ENCODE results near the gene MEX3A.
A peak's percentile ranks its signal among the peaks of the same experiment; 100 is the strongest.

Gene MEX3A

GRCh38 chr1:156081917-156082308, 352 bp downstream of the MEX3A start:
- TF ChIP-seq EZH2 (optimal IDR thresholded peaks at IDR 0.05; ENCODE audit: low read depth, low read length) = no peak
- TF ChIP-seq CTCF (IDR thresholded peaks at IDR 0.05; ENCODE audit: low read length) = no peak
- TF ChIP-seq EZH2phosphoT487 (IDR thresholded peaks at IDR 0.05; ENCODE audit: low read length) = no peak
- H3F3A ChIP-seq (ENCODE audit: insufficient read depth, low read length) = no peaks in the 10 kb centered on the region
- peaks cover 5% of the 10 kb centered on the region for H3K4me1 ChIP-seq (ENCODE audit: low read length)
- H3K79me2 ChIP-seq (ENCODE audit: low read length) = no peaks in the 10 kb centered on the region
- H3K27ac ChIP-seq (ENCODE audit: low read length) = no peak overlapping the region
- DNase-seq = no peak
- no peaks in the 10 kb centered on the region for H3K9me2 ChIP-seq (replicated peaks; ENCODE audit: insufficient read depth, low read length)
- H3K27me3 ChIP-seq (replicated peaks; ENCODE audit: insufficient read depth, low read length) = peaks cover 54% of the 10 kb centered on the region
- no peaks in the 10 kb centered on the region for H4K20me1 ChIP-seq (ENCODE audit: insufficient read depth, low read length)
- H3K4me2 ChIP-seq (ENCODE audit: low read depth, low read length) = peak overlapping the region; percentile 99
- H3K9ac ChIP-seq (ENCODE audit: low read length) = peak overlapping the region; percentile 31; the same call in 1 of the 2 replicates
- H3K4me3 ChIP-seq (ENCODE audit: low read length) = peak overlapping the region; percentile 90
- no peaks in the 10 kb centered on the region for H3K36me3 ChIP-seq (replicated peaks; ENCODE audit: insufficient read depth, low read length)
- no peaks in the 10 kb centered on the region for H3K9me3 ChIP-seq (replicated peaks; ENCODE audit: insufficient read depth, low read length)
- peak overlapping the region; percentile 98 for H2AFZ ChIP-seq (ENCODE audit: low read length)

- no peaks in the 10 kb centered on the region for H3K79me2 ChIP-seq (ENCODE audit: low read length)
- no peak overlapping the region for H3K27ac ChIP-seq (ENCODE audit: low read length)
- H3F3A ChIP-seq (ENCODE audit: insufficient read depth, low read length) = no peaks in the 10 kb centered on the region
- no peaks in the 10 kb centered on the region for H3K36me3 ChIP-seq (replicated peaks; ENCODE audit: insufficient read depth, low read length)
- H2AFZ ChIP-seq (ENCODE audit: low read length) = 0 out of 2 replicates have a peak overlapping the region, but pooled peaks have one; percentile 98
- no peak for DNase-seq
- TF ChIP-seq CTCF (IDR thresholded peaks at IDR 0.05; ENCODE audit: low read length) (no peak), EZH2phosphoT487 (IDR thresholded peaks at IDR 0.05; ENCODE audit: low read length) (no peak), EZH2 (optimal IDR thresholded peaks at IDR 0.05; ENCODE audit: low read depth, low read length) (no peak)
- no peaks in the 10 kb centered on the region for H4K20me1 ChIP-seq (ENCODE audit: insufficient read depth, low read length)
- no peak overlapping the region for H3K9ac ChIP-seq (ENCODE audit: low read length)
- H3K9me2 ChIP-seq (replicated peaks; ENCODE audit: insufficient read depth, low read length) = no peaks in the 10 kb centered on the region
- peak overlapping the region; percentile 99 for H3K4me2 ChIP-seq (ENCODE audit: low read depth, low read length)
- H3K4me1 ChIP-seq (ENCODE audit: low read length) = peaks cover 5% of the 10 kb centered on the region
- H3K9me3 ChIP-seq (replicated peaks; ENCODE audit: insufficient read depth, low read length) = no peaks in the 10 kb centered on the region
- H3K27me3 ChIP-seq (replicated peaks; ENCODE audit: insufficient read depth, low read length) = peaks cover 54% of the 10 kb centered on the region
- peak overlapping the region; percentile 90 for H3K4me3 ChIP-seq (ENCODE audit: low read length)
Measured at GRCh38 chr1:156081180-156081916, 917 bp downstream of the MEX3A start.

GRCh38 chr1:156080863-156081179, 1.4 kb downstream of the MEX3A start:
- Histone ChIP-seq H3K27ac (ENCODE audit: low read length) (no peak overlapping the region), H3K9me2 (replicated peaks; ENCODE audit: insufficient read depth, low read length) (no peaks in the 10 kb centered on the region), H3K9ac (ENCODE audit: low read length) (no peak overlapping the region), H3K9me3 (replicated peaks; ENCODE audit: insufficient read depth, low read length) (no peaks in the 10 kb centered on the region), H3K79me2 (ENCODE audit: low read length) (no peaks in the 10 kb centered on the region), H4K20me1 (ENCODE audit: insufficient read depth, low read length) (no peaks in the 10 kb centered on the region), H3F3A (ENCODE audit: insufficient read depth, low read length) (no peaks in the 10 kb centered on the region), H3K4me3 (ENCODE audit: low read length) (no peak overlapping the region), H3K4me1 (ENCODE audit: low read length) (peaks cover 5% of the 10 kb centered on the region), H3K4me2 (ENCODE audit: low read depth, low read length) (no peak overlapping the region), H3K27me3 (replicated peaks; ENCODE audit: insufficient read depth, low read length) (peaks cover 54% of the 10 kb centered on the region), H3K36me3 (replicated peaks; ENCODE audit: insufficient read depth, low read length) (no peaks in the 10 kb centered on the region), H2AFZ (ENCODE audit: low read length) (no peak overlapping the region)
- TF ChIP-seq EZH2 (optimal IDR thresholded peaks at IDR 0.05; ENCODE audit: low read depth, low read length) (no peak), EZH2phosphoT487 (IDR thresholded peaks at IDR 0.05; ENCODE audit: low read length) (no peak), CTCF (IDR thresholded peaks at IDR 0.05; ENCODE audit: low read length) (no peak)
- DNase-seq = no peak

All from MM.1S (cell line).